ENCODE measurements around the gene MYNN. TPM values are rescaled to one million over a fixed set of nuclear protein-coding genes. Genes with fewer than 3 reads are reported as not detected.

MYNN gene
- total RNA-seq (2022; extraction: Qiagen RNA extraction): 7.7 to 10.6 TPM (median 9.6 TPM) in 5 replicates

DNA sequence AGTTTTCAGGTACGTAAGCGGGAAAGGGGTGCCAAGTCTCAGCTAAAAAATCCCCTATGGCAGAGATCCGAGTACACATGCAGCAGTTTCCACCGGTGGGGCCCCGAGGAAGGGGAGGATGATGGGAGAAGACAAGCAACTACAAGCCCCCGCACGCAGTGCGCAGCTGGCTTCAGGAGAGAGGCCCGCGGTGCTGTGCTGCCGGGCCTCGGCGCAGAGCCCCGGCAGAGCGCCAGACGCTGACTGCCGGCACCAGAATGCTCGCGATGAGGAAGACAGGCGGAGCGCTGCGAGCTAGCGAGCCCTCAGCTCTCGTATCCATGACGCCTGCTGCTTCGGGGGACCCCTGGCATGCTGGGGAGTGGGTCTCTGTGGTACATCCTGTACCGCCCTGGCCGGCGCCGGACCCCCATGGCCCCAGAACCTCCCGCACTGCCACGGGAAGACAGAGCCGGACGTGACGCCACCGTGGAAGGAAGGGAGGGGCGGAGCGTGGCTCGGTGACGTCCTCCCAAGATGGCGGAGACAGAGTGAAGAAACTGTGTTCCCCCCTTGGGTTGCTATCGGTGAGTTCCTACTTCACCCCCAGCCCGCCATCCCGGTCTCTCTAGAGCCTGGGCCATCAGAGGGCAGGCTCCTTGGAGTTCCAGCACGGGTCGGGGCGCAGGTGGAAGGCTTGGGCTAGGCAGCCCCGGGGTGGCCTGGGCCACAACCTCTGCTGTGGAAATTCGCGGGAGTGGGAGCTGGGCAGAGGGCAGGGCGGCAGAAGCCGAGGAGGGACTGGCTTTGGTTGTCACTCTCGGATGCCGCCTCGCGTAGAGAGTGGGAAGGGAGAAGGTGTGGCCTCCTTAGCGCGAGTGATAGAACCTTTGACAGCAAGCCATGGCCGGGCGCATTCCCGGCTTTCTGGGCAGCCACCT is at the start of gene MYNN:
MYNN (plus strand) TSS at position 500 of the 920 bp plus-strand sequence. CDS start 900 bp downstream, outside the sequence.

DNA sequence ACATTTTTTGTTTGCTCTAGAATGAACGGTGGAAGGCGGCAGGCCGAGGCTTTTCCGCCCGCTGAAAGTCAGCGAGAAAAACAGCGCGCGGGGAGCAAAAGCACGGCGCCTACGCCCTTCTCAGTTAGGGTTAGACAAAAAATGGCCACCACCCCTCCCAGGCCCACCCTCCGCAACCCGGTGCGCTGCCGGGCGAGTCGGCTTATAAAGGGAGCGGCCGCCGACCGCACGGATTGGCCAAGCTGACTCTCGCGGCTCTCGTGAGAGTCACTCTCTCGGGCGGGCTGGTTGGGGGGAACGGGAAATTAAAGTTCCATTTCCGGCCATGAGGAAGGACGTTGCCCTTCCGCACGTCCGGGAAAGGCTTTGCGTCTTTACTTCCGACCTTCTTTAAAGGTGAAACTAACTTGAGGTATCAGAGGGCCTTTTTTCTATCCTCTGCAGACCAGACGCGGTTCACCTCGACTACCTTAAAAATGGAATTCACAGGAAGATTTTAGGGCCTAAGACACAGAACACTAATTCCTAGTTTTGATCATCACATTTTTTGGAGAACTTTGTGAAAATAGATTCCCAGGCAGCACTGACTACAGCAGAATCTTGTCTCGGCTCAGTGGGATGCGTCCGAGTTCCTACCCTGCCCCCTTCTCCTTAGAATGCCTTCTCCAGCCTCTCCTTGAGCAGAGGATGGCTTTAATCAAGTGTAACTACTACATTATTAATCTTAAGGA is 8.1 kb upstream of the MYNN start, which contains the start of gene TERC:
TERC (minus strand) TSS at position 179 of the 731 bp plus-strand sequence.

GRCh38 chr3:169769287-169770181 is 3.7 kb upstream of the MYNN start, which contains the start of gene ACTRT3:
Gene ACTRT3 (minus strand): TSS chr3:169769561. CDS start chr3:169769520, 41 bp downstream.

GRCh38 chr3:169812332-169813235 is 39.4 kb downstream of the MYNN start, which contains the start of the genes LRRC34 and LRRIQ4:
Gene LRRC34 (minus strand): TSS chr3:169812904. CDS start chr3:169812548, 356 bp downstream.
Gene LRRIQ4 (plus strand): TSS chr3:169812870. CDS start chr3:169821922, 9,052 bp downstream.

Other genes starting within 250 kb of the MYNN start
- gene MECOM, start 109.7 kb upstream of the MYNN start, total RNA-seq (2022; extraction: Qiagen RNA extraction): 0.05 TPM in 1 of 5 replicates, not detected in the others
- 0.42 TPM in 1 of 5 replicates, not detected in the others for gene TERC, start 8.3 kb upstream of the MYNN start, total RNA-seq (2022; extraction: Qiagen RNA extraction)
- 2.2 to 3.1 TPM (median 2.8 TPM) in 5 replicates for gene ACTRT3, start 3.8 kb upstream of the MYNN start, total RNA-seq (2022; extraction: Qiagen RNA extraction)
- not detected in 5 replicates for gene LRRIQ4, start 39.5 kb downstream of the MYNN start, total RNA-seq (2022; extraction: Qiagen RNA extraction)
- not detected in 5 replicates for gene LRRC34, start 39.5 kb downstream of the MYNN start, total RNA-seq (2022; extraction: Qiagen RNA extraction)
- gene LRRC31, start 96.5 kb downstream of the MYNN start, total RNA-seq (2022; extraction: Qiagen RNA extraction): not detected in 5 replicates
- gene SAMD7, start 138.2 kb downstream of the MYNN start, total RNA-seq (2022; extraction: Qiagen RNA extraction): not detected in 5 replicates
- gene SEC62, start 193.4 kb downstream of the MYNN start, total RNA-seq (2022; extraction: Qiagen RNA extraction): 78.3 to 130 TPM (median 88.5 TPM) in 5 replicates